GM12892 (cell line): ENCODE results near the gene CASKIN2.

Source experiments
- POLR2A ChIP-seq: IDR thresholded peaks from 2 replicates; pipeline ENCODE4 v1.6.1; 2011; ENCODE audit warnings: low read depth, low read length, control low read depth
- POLR2AphosphoS5 ChIP-seq: IDR thresholded peaks from 2 replicates; pipeline ENCODE4 v1.6.1; 2011; ENCODE audit warnings: low read depth, low read length, control low read depth
- TAF1 ChIP-seq: IDR thresholded peaks from 2 replicates; pipeline ENCODE4 v1.6.1; 2011; ENCODE audit warnings: low read depth, mild to moderate bottlenecking, control low read depth, low read length, borderline replicate concordance

DNA sequence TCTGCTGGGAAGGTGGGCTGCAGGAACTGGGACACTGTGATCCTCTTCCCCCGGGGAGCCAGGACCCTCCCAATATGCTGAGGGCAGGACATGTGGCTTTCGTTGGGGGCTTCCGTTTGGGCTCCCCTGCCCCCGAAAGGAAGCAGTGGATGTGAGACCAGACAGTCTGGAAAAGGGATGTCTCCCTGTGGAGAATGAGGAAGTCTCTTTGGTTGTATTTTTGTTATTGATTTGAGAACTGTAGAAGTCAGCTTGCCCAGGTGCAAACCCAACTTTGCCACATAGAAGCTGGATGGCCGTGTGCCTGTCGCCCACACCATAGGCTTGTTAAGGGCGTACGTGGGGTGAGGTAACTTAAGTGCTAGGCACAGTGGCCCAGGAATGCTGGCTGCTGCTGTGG lies 28.9 kb upstream of the CASKIN2 start:
- TF ChIP-seq POLR2AphosphoS5: no peak
- TF ChIP-seq POLR2A: no peak
- TF ChIP-seq TAF1: no peak
